OCI-LY1 (cell line): ENCODE results near the gene TIMP2.

Experiments used
- H2AFZ ChIP-seq: fragments of 200-600 bp; sonication (generic), shearing (Covaris generic); 2 replicates; pipeline ENCODE4 v1.6.0; 2014; ENCODE audit warnings: antibody characterized with exemption, mild to moderate bottlenecking, low read length
- H3F3A ChIP-seq: fragments of 200-600 bp; sonication (generic), shearing (Covaris generic); 2 replicates; pipeline ENCODE4 v1.6.0; 2014; ENCODE audit warnings: mild to moderate bottlenecking, antibody characterized with exemption, low read length, moderate library complexity; ENCODE audit not compliant: insufficient read depth
- H3K27ac ChIP-seq: fragments of 200-600 bp; sonication (generic); 2 replicates; pipeline ENCODE4 v1.5.1; 2014; ENCODE audit warnings: low read length, mixed run types, mild to moderate bottlenecking, low read depth; ENCODE audit not compliant: poor library complexity, severe bottlenecking
- H3K27me3 ChIP-seq: fragments of 200-600 bp; sonication (generic); 2 replicates; pipeline ENCODE4 v1.6.0; 2014; ENCODE audit warnings: antibody characterized with exemption, mild to moderate bottlenecking, low read length, moderate library complexity; ENCODE audit not compliant: insufficient read depth
- H3K36me3 ChIP-seq: fragments of 200-600 bp; sonication (generic); 2 replicates; pipeline ENCODE4 v1.6.1; 2014; ENCODE audit warnings: mild to moderate bottlenecking, antibody characterized with exemption, low read length, moderate library complexity, mixed read lengths; ENCODE audit not compliant: insufficient read depth
- H3K4me1 ChIP-seq: fragments of 200-600 bp; sonication (generic); 2 replicates; pipeline ENCODE4 v1.5.1; 2014; ENCODE audit warnings: mild to moderate bottlenecking, low read length, moderate library complexity; ENCODE audit not compliant: insufficient read depth, severe bottlenecking
- H3K4me2 ChIP-seq: fragments of 200-600 bp; sonication (generic), shearing (Covaris generic); 2 replicates; pipeline ENCODE4 v1.6.1; 2014; ENCODE audit warnings: low read length
- H3K4me3 ChIP-seq: fragments of 200-600 bp; sonication (generic); 2 replicates; pipeline ENCODE4 v1.5.1; 2014; ENCODE audit warnings: low read length, low read depth, mild to moderate bottlenecking, mixed read lengths; ENCODE audit not compliant: poor library complexity, severe bottlenecking
- H3K79me2 ChIP-seq: fragments of 200-600 bp; shearing (Covaris generic); 2 replicates; pipeline ENCODE4 v1.6.1; 2016; ENCODE audit warnings: mixed run types, low read length, mixed read lengths; ENCODE audit not compliant: insufficient read depth
- H3K9ac ChIP-seq: fragments of 200-600 bp; sonication (generic), shearing (Covaris generic); 2 replicates; pipeline ENCODE4 v1.6.1; 2014; ENCODE audit warnings: mild to moderate bottlenecking, low read length, mixed read lengths
- H3K9me2 ChIP-seq: fragments of 200-600 bp; sonication (generic), shearing (Covaris generic); 2 replicates; pipeline ENCODE4 v1.6.1; 2014; ENCODE audit warnings: low read depth, mild to moderate bottlenecking, low read length, mixed read lengths
- H3K9me3 ChIP-seq: fragments of 200-600 bp; shearing (Covaris generic); 2 replicates; pipeline ENCODE4 v1.6.1; 2014; ENCODE audit warnings: low read length, mixed read lengths
- H4K20me1 ChIP-seq: fragments of 200-600 bp; sonication (generic), shearing (Covaris generic); 2 replicates; pipeline ENCODE4 v1.6.0; 2016; ENCODE audit warnings: mild to moderate bottlenecking, low read length; ENCODE audit not compliant: insufficient read depth
- EZH2 ChIP-seq: fragments of 200-600 bp; sonication (generic), shearing (Covaris generic); IDR thresholded peaks from 2 replicates; pipeline ENCODE4 v1.8.0; 2017; ENCODE audit warnings: borderline replicate concordance, mixed run types, mild to moderate bottlenecking, antibody characterized with exemption, low read length, moderate library complexity, mixed read lengths
- TF ChIP-seq, protein P1 (sequence below): fragments of 200-600 bp; sonication (generic), shearing (Covaris generic); IDR thresholded peaks from 2 replicates; pipeline ENCODE4 v1.5.1; 2017; ENCODE audit warnings: mild to moderate bottlenecking, antibody characterized with exemption, low read length, moderate library complexity, mixed read lengths

TIMP2 gene

DNA sequence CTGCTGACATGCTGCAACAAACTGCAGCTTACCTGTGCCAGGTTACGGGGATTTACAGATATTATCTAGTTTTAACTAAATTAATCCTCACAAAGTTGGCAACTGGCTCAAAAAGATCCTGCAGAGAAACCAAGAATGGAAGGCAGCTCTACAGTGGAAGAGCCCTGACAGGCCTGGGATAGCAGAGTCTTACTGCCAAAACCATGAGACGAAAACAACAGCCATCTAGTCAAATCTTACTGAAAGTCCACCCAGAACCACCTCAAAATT is 92.7 kb downstream of the TIMP2 start:
- peaks cover 97% of the 10 kb centered on the region for H3K36me3 ChIP-seq
- TF ChIP-seq EZH2 = no peak
- TF ChIP-seq, protein P1, sequence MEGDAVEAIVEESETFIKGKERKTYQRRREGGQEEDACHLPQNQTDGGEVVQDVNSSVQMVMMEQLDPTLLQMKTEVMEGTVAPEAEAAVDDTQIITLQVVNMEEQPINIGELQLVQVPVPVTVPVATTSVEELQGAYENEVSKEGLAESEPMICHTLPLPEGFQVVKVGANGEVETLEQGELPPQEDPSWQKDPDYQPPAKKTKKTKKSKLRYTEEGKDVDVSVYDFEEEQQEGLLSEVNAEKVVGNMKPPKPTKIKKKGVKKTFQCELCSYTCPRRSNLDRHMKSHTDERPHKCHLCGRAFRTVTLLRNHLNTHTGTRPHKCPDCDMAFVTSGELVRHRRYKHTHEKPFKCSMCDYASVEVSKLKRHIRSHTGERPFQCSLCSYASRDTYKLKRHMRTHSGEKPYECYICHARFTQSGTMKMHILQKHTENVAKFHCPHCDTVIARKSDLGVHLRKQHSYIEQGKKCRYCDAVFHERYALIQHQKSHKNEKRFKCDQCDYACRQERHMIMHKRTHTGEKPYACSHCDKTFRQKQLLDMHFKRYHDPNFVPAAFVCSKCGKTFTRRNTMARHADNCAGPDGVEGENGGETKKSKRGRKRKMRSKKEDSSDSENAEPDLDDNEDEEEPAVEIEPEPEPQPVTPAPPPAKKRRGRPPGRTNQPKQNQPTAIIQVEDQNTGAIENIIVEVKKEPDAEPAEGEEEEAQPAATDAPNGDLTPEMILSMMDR = no peak

DNA sequence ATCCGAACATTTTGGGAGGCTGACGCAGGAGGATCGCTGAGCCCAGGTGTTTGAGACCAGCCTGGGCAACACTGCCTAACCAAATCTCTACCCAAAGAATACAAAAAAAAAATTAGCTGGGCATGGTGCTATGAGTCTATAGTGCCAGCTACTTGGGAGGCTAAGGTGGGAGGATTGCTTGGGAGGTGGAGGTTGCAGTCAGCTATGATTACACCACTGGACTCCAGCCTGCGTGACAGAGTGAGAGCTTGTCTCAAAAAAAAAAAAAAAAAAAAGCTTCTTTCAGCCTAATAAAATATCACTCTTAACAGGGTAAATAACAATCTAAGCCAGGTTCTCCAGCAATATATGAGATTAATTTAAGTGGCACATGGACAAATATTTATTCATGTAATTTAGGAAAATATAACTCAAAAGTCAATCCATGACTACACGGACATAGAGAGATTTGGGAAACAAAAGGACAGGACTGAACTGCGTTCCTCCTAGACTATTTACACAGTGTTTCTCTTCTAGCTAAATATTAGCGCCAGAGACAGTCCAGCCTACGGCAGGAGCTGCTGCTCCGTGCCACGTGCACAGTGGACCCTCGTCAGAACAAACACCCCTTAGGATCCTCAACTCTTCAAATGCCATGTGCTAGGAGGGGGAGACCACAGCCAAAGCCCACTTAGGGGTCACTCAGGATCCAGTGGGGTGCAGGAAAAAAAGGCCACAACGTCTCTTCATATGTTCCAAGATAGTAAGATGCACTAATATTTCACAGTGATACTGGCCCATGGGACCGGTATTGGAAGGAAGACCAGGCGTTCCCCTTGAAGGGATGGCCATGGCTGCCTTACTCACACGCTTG is 93.3 kb downstream of the TIMP2 start:
- Histone ChIP-seq H3K36me3 (peaks cover 95% of the 10 kb centered on the region), H3K27me3 (no peaks in the 10 kb centered on the region), H4K20me1 (no peaks in the 10 kb centered on the region), H3K9me2 (no peaks in the 10 kb centered on the region), H3K79me2 (no peaks in the 10 kb centered on the region), H3K9me3 (no peaks in the 10 kb centered on the region), H3K4me3 (no peak overlapping the region), H3K27ac (no peak overlapping the region), H3K9ac (no peak overlapping the region), H3K4me2 (no peak overlapping the region), H3F3A (no peaks in the 10 kb centered on the region), H2AFZ (no peak overlapping the region), H3K4me1 (peaks cover 4% of the 10 kb centered on the region)
- TF ChIP-seq, protein P1 = no peak

More for the DNA sequence above, 92.7 kb downstream of the TIMP2 start:
- H3K4me2 ChIP-seq = no peak overlapping the region
- no peaks in the 10 kb centered on the region for H3K27me3 ChIP-seq
- no peaks in the 10 kb centered on the region for H3F3A ChIP-seq
- H3K27ac ChIP-seq = no peak overlapping the region
- H3K4me1 ChIP-seq = peaks cover 2% of the 10 kb centered on the region
- H3K79me2 ChIP-seq = no peaks in the 10 kb centered on the region
- H3K9me2 ChIP-seq = no peaks in the 10 kb centered on the region
- no peak overlapping the region for H2AFZ ChIP-seq
- H3K9me3 ChIP-seq = no peaks in the 10 kb centered on the region
- no peak overlapping the region for H3K4me3 ChIP-seq
- no peaks in the 10 kb centered on the region for H4K20me1 ChIP-seq
- H3K9ac ChIP-seq = no peak overlapping the region

DNA sequence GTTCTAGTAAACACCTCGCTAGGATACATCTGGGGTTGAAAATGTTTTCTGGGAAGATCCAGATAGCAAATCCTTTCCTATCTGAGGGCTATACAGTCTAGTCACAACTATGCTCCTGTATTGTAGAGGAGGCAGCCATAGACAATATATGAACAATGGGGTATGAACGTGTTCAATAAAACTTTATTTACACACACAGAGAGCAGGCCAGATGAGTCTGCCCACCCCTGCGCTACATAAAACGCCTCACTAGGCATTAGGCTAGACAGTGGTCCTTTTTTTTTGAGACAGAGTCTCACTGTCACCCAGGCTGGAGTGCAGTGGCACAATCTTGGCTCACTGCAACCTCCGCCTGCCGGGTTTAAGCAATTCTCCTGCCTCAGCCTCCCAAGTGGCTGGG is 95.7 kb downstream of the TIMP2 start:
- Histone ChIP-seq H3K9ac (no peak overlapping the region), H3K4me3 (no peak overlapping the region), H3K9me2 (no peaks in the 10 kb centered on the region), H3K9me3 (no peaks in the 10 kb centered on the region), H4K20me1 (no peaks in the 10 kb centered on the region), H3F3A (no peaks in the 10 kb centered on the region), H3K27me3 (no peaks in the 10 kb centered on the region), H3K36me3 (peaks cover 95% of the 10 kb centered on the region), H3K4me1 (peaks cover 4% of the 10 kb centered on the region), H2AFZ (no peak overlapping the region), H3K4me2 (no peak overlapping the region), H3K27ac (no peak overlapping the region), H3K79me2 (no peaks in the 10 kb centered on the region)
- TF ChIP-seq, protein P1 = no peak
- no peak for TF ChIP-seq EZH2
